ENCODE measurements around the gene C18orf54.

DNA sequence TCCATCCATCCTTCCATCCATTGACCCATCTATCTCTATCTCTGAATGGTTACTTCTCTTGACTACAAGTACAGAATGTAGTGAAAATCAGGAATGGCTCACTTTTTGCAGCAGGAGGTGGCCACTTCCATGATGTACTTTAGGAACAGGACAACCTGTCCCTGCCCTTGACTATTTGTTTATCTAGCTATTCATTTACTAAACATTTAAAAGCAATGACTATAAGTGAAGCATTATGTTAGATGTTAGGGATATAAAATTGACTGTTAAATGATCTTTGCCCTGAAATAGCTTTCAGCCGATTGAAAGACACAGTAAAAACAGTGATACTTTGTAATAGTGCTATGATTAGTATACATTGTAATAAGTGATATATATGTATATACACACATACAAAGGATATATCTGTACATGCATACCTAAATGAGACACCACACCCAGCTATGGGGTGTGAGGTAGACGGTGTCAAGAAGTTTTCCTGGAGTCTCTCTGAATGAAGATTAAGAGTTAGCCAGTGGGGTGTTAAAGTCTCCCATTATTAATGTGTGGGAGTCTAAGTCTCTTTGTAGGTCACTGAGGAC lies 68.5 kb downstream of the C18orf54 start:
- no peak for TF ChIP-seq SMC3 (IDR thresholded peaks at IDR 0.05; ENCODE audit: low read depth, low read length)
- no peak for TF ChIP-seq CTCF (conservative IDR thresholded peaks at IDR 0.05; ENCODE audit: low read depth, low read length)
- no peak for TF ChIP-seq POLR2A (IDR thresholded peaks at IDR 0.05; ENCODE audit: low read depth, low read length)
- TF ChIP-seq RCOR1 (IDR thresholded peaks at IDR 0.05; ENCODE audit: insufficient replicate concordance, low read length): no peak
- TF ChIP-seq CHD1 (IDR thresholded peaks at IDR 0.05; ENCODE audit: low read depth, low read length): no peak
- no peak for TF ChIP-seq CEBPB (IDR thresholded peaks at IDR 0.05; ENCODE audit: low read depth, low read length)
- TF ChIP-seq FOS (IDR thresholded peaks at IDR 0.05; ENCODE audit: low read depth, low read length): no peak
- no peak for TF ChIP-seq BHLHE40 (IDR thresholded peaks at IDR 0.05; ENCODE audit: low read depth, low read length)
- TF ChIP-seq MXI1 (IDR thresholded peaks at IDR 0.05; ENCODE audit: borderline replicate concordance, low read depth, low read length): no peak
- TF ChIP-seq USF2 (IDR thresholded peaks at IDR 0.05; ENCODE audit: low read depth, low read length): no peak
- TF ChIP-seq RAD21 (IDR thresholded peaks at IDR 0.05; ENCODE audit: low read length): no peak
- TF ChIP-seq RFX5 (IDR thresholded peaks at IDR 0.05; ENCODE audit: low read depth, low read length): no peak
